SU-DHL-6 (cell line): ENCODE measurements around the gene GNB1L.

ENCODE experiments used
- EZH2phosphoT487 ChIP-seq: fragments of 200-600 bp; sonication (generic), shearing (Covaris generic); conservative IDR thresholded peaks from 2 replicates; pipeline ENCODE4 v1.6.1; 2018; ENCODE audit warnings: mild to moderate bottlenecking, antibody characterized with exemption, low read length, moderate library complexity, mixed read lengths
- TF ChIP-seq, protein P1 (sequence below): fragments of 200-600 bp; sonication (generic); IDR thresholded peaks from one replicate; pipeline ENCODE4 v1.5.1; 2017; ENCODE audit warnings: antibody characterized with exemption, mild to moderate bottlenecking, low read length, moderate library complexity; ENCODE audit not compliant: insufficient read depth, poor library complexity, severe bottlenecking

DNA sequence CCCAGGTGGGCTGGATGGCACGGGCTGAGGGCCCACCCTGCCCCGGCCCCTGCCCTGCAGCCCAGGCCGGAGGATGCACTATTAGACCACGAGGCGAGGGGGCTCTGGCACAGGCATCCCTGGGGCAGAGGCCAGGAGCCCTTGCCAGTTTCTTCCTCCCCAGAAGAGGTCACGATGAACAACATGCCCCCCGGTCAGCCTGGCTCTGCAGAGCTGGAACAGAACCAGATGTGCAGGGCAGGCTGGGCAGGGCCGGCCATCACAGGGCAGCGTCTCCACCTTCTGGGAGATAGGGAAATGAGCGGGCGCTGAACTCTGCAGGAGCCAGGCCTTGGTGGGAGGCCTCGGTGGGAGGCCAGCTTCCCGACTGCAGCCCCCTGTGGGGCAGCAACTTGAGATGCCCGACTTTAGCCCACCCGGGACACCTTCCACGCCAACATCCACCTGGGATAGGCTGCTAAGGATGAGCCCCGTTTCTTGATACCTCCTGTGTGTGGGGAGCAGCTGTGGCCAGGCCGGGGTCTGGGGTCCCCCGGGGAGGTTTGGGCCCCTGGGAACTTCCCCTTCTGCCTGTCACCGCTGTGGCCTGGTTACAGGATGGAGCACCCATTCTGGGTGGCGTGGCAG is 21.8 kb upstream of the GNB1L start:
- TF ChIP-seq, protein P1, sequence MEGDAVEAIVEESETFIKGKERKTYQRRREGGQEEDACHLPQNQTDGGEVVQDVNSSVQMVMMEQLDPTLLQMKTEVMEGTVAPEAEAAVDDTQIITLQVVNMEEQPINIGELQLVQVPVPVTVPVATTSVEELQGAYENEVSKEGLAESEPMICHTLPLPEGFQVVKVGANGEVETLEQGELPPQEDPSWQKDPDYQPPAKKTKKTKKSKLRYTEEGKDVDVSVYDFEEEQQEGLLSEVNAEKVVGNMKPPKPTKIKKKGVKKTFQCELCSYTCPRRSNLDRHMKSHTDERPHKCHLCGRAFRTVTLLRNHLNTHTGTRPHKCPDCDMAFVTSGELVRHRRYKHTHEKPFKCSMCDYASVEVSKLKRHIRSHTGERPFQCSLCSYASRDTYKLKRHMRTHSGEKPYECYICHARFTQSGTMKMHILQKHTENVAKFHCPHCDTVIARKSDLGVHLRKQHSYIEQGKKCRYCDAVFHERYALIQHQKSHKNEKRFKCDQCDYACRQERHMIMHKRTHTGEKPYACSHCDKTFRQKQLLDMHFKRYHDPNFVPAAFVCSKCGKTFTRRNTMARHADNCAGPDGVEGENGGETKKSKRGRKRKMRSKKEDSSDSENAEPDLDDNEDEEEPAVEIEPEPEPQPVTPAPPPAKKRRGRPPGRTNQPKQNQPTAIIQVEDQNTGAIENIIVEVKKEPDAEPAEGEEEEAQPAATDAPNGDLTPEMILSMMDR = no peak
- no peak for TF ChIP-seq EZH2phosphoT487
